Bone marrow (tissue), 2 donors: Measurements from ENCODE around the gene SEMA4B.

ENCODE experiments used
- DNase-seq, 2 donors: peaks; one replicate each; lab custom pipeline; 2025; lab: John Stamatoyannopoulos, UW

SEMA4B gene

GRCh38 chr15:90207252-90207651 lies 6.1 kb downstream of the SEMA4B start:
- no peak for DNase-seq

- no peak for DNase-seq
Observed at GRCh38 chr15:90208356-90208755, 7.2 kb downstream of the SEMA4B start.

- DNase-seq = no peak
Observed at GRCh38 chr15:90209591-90209990, 8.5 kb downstream of the SEMA4B start.

GRCh38 chr15:90210593-90210992 lies 9.5 kb downstream of the SEMA4B start:
- no peak for DNase-seq

- DNase-seq = no peak
Observed at GRCh38 chr15:90211009-90211408, 9.9 kb downstream of the SEMA4B start.

- DNase-seq = no peak
Observed at GRCh38 chr15:90211440-90212143, 10.5 kb downstream of the SEMA4B start.

GRCh38 chr15:90212221-90213098 lies 11.3 kb downstream of the SEMA4B start:
- DNase-seq = no peak

GRCh38 chr15:90213122-90213817 lies 12.1 kb downstream of the SEMA4B start:
- no peak for DNase-seq

- DNase-seq = no peak
Observed at GRCh38 chr15:90213818-90214204, 12.7 kb downstream of the SEMA4B start.

- no peak for DNase-seq
Observed at GRCh38 chr15:90214553-90215196, 13.5 kb downstream of the SEMA4B start.

GRCh38 chr15:90217671-90218394 lies 16.7 kb downstream of the SEMA4B start:
- DNase-seq = no peak

- DNase-seq = peak; percentile 20 to 31
Observed at GRCh38 chr15:90219421-90220141, 18.5 kb downstream of the SEMA4B start.

GRCh38 chr15:90221246-90221900 lies 20.2 kb downstream of the SEMA4B start:
- DNase-seq = peak in 1 of 2 donors; percentile 9

GRCh38 chr15:90222547-90222946 lies 21.4 kb downstream of the SEMA4B start:
- no peak for DNase-seq

- no peak for DNase-seq
Observed at GRCh38 chr15:90223441-90224165, 22.5 kb downstream of the SEMA4B start.

GRCh38 chr15:90225047-90225446 lies 23.9 kb downstream of the SEMA4B start:
- no peak for DNase-seq

- DNase-seq = no peak
Observed at GRCh38 chr15:90225504-90226234, 24.5 kb downstream of the SEMA4B start.

- no peak for DNase-seq
Observed at GRCh38 chr15:90227336-90227735, 26.2 kb downstream of the SEMA4B start.
